ENCODE measurements around the gene CHEK1. TPM values are rescaled to one million over a fixed set of nuclear protein-coding genes. Genes with fewer than 3 reads are reported as not detected.
"Not testable (repeated sequence)": the region's sequence is repeated elsewhere in the genome, so short reads cannot be mapped to it uniquely, and the experiment has no call there.

CHEK1 gene
- 0.53 TPM for total RNA-seq

DNA sequence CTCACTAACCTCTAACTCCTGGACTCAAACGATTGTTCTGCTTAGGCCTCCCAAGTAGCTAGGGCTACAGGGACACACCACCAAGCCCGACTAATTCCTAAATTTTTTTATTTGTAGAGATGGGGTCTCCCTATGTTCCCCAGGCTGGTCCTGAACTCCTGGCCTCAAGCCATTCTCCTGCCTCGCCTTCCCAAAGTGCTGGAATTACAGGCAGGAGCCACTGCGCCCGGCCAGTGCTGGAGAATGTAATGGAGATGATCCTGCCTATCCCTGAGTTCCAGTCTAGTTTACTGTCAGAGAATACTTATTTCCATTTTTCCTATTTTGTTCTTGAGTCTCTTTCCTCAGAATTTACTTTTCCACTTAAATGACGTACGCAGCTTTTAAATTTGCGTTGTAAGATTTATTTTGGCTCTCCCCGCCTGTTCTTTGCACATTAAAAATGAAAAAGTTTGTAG is at the start of gene CHEK1:
Gene CHEK1, plus strand, starts transcription at position 408 of the 458 bp plus-strand sequence. CDS start 1,606 bp downstream, outside the sequence.
- no peak for ATAC-seq
- no peak for DNase-seq (ENCODE audit: low spot score)

DNA sequence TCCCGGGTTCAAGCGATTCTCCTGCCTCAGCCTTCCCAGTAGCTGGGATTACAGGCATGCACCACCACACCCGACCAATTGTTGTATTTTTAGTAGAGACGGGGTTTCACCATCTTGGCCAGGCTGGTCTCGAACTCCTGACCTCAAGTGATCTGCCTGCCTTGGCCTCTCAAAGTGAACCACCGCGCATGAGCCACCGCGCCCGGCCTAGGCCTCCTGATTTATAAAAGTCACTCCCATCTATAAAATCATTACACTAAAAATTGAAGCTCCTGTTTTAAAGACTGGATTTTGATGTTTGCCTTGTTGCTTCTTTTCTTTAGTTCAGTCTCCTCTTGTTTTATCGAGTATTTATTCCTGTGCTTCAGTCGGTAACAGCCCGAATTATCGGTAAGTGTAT is 47.8 kb upstream of the CHEK1 start:
- not testable (repeated sequence) for DNase-seq (ENCODE audit: low spot score); ATAC-seq

DNA sequence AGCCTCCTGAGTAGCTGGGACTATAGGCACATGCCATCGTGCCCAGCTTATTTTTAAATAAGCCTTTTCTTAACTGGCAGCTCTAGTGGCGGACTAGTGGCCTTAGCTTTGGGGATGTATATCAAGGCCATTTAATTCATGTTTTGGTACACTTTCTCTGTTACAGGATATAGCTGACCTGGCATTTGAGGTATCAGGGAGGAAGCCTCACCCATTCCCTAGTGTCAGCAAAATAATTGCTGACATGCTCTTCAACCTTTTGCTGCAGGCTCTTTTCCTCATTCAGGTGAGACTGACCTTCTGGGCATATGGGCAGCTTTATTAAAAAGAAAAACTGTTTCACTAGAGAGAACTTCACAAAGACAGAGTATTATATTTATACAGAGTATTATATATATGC is 46.2 kb upstream of the CHEK1 start:
- DNase-seq (ENCODE audit: low spot score) = no peak
- no peak for ATAC-seq

DNA sequence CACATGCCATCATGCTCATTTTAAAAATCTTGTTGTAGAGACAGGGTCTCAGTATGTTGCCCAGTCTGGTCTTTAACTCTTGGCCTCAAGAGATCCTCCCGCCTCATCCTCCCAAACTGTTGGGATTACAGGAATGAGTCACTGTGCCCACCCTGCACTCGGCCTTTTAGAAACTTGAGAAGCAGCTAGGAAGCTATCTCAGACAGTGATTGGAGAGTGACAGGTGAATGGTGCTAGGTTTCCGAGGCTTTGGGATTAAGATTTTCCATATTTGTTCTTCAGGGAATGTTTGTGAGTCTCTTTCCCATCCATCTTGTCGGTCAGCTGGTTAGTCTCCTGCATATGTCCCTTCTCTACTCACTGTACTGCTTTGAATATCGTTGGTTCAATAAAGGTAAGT is 45.2 kb upstream of the CHEK1 start:
- DNase-seq (ENCODE audit: low spot score) = no peak
- ATAC-seq = no peak

DNA sequence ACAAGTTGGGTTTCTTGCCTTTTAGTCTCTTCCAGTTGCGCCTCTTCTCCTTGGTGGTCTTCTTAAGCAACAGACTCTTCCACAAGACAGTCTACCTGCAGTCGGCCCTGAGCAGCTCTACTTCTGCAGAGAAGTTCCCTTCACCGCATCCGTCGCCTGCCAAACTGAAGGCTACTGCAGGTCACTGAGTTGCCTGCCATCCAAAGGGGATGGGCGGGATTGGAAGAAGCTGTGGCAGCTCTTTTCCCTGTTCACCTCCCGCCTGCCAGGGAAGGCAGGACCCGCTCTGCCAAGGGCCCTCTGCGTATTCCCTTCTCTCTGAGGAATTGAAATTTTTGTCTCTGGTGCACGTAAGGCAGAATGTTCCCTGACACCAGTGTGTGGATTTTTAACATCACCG is 41.5 kb upstream of the CHEK1 start:
- ATAC-seq (peak; percentile 39), DNase-seq (ENCODE audit: low spot score) (no peak)

DNA sequence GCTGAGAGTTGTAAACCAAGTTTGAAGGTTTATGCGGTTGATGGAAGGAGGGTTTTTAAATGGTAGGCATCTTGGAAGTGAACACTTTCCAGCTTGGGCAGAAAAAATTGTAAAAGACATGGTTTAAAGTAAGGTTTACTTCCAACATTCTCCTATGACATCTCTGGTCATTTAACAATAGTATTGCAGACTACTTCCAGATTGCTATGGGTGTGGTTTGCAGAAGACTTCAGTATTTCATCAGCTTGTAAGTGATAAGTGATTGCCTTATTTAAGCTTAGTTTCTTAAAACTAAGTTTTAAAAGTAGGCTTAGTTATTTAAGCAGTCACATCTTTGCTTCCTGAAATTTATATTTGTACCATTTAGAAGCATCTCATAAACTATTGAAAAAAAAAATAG is 39.5 kb upstream of the CHEK1 start:
- no peak for ATAC-seq
- no peak for DNase-seq (ENCODE audit: low spot score)

DNA sequence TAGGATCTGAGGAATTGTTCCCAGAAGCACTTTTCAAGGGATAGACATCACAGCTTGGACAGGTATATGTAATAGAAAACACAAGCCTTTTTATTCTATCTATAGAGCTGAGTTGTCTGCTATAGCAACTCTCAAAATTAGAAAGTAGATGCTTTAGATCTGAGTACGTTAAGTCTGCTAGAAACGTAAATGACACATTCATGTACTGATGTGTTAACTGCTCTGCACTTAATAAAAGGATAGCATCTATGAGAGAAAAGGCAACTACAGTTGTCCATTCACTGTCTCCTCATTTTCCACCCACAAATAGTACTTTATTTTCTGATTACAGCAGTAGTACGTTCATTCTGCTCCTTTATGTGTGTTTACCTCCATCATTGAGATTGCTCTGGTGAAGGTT is 38.3 kb upstream of the CHEK1 start:
- ATAC-seq (no peak), DNase-seq (ENCODE audit: low spot score) (no peak)

DNA sequence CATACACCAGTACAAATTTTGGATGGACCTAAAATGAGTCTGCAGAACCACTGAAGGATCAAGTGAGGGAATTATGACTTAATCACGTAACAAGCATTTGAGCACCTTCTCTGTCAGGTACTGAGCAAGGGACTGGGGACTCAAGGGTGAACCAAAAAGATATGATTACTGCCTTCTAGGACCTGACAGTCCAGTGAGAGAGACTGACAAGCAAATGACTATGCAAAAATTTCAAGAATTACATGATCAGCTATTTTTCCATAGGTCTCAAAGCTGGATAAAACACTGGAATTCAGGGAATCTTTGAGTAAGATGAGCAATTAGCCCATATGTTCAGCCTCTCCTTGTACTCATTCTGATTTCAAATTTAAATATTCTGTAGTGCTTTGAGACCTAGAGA is 37.5 kb upstream of the CHEK1 start:
- DNase-seq (ENCODE audit: low spot score) (no peak), ATAC-seq (no peak)

DNA sequence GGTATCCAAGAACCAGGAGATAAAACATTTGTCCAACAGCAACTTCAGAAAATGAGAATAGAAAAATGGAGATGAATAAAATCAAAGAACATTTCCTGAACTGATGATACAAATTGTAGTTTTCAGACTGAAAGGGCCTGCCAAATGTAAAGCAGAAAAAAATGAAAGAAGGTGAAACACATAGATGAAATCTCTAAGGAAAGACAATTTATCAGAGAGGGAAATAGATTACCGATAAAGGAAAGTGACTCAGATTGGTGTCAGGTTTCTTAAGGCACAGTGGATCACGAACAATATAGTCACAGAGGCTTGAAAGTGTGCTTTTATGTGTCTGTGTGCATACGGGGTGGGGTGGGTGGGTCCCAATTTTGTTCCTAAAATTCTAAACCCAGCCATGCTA is 36.5 kb upstream of the CHEK1 start:
- ATAC-seq = no peak
- DNase-seq (ENCODE audit: low spot score) = no peak

DNA sequence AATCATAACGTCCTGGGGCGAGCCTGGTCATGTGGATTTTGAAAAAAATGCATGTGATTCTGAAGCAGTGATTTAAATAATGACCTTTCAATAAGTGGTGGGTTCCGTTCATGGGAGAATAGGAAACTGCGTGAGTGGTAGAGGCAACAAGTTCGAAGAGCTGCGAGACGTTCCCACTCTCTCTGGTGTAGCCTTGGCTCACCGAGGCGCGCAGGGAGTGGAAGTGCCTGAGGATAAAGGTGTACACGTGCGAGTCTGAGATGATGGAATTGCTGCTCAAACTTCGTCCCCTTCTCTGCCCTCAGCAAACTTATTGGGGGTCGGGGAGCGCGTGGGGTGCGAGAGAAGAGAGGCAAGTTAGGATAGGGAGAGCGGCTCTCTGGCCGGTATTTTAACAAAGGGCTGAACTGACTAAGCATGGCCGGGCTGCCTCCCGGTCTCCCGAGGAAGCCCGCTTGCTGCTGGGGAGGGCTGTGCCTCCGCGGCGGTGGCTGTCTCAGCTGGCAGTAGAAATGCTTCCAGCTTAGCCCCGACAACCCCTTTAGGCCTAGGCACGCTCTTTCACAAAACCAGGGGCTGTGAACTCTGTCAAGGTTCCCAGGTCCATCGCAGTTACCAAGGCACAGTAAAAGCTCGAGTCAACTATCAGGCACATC is 33.2 kb upstream of the CHEK1 start:
- peak; percentile 49 for ATAC-seq

DNA sequence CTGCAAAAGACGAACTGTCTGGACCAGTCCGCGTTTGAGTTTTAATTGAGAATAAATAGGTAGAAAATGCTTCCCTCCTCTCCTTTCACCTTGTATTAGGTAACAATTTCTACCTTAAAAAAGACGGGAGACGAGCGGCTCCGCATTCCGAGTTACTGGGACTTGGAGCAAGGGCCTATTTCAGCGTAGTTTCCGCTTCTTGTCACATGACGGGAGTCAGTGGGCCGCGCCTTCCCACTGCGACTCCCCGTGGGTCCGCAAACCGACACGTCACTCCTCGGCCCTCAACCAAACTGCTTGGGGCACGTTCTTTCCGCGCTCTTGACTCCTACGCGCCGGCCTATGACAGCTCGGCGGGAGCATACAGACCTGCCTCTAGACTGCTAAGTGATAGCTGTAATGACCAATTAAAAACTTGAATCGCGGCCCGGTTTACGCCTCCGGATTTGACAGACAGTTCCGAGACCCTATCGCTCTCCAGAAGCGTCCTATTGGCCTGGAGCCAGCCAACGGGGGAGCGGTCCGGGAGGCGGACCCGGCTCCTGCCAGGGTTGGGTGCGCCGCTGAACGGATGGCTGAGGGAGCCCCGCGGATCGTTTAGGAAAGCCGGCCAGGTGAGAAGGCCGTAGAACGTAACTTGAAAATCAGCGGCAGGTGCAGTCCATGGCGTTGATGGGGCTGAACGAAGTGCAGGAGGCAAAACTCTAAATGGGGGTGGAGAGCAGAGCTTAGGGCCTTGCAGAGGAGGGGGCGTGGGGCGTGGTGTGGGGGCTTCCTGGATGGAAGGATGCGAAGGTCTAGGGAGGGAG is 32.5 kb upstream of the CHEK1 start, which contains the start of gene STT3A:
Gene STT3A, plus strand, starts transcription at position 548 of the 809 bp plus-strand sequence. CDS start 3,064 bp downstream, outside the sequence.
- DNase-seq (ENCODE audit: low spot score) (peak; percentile 100), ATAC-seq (peak; percentile 94)

More for the DNA sequence above, 33.2 kb upstream of the CHEK1 start:
- no peak for DNase-seq (ENCODE audit: low spot score)

DNA sequence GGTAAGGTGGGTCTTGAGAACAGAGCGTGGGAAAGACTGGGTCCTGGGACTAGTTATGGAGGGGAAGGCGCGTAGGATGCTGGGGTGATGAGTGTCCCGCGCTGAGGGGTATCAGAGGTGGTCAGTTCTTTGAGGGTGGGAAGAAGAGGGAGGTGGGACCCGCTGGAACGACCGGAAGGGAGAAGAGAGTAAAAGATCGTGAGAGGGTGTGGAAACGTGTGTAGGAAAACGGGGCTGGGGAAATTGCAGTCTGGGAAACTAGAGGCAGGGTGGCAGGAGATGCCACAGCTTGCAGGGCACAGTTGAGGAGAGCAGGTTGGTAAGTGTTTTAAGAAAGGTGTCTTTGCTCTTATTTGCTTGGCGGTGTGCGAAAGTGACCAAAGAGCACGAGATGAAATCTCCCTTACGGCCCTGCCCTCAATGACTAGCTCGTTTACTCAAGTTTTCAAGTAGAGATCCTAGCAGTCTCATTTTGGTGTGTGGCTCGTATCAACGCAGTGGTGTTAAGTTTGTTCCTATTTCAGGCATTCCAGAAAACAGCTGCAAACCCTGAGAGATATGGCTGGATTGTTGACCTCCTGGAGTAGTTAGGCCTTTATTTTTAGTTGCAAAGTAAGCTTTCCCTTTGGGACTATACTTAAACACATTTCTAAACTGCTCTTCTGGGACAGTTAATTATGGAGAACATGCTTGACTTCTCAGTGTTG is 31.7 kb upstream of the CHEK1 start:
- peak; percentile 44 for DNase-seq (ENCODE audit: low spot score)
- ATAC-seq = peak; percentile 7

DNA sequence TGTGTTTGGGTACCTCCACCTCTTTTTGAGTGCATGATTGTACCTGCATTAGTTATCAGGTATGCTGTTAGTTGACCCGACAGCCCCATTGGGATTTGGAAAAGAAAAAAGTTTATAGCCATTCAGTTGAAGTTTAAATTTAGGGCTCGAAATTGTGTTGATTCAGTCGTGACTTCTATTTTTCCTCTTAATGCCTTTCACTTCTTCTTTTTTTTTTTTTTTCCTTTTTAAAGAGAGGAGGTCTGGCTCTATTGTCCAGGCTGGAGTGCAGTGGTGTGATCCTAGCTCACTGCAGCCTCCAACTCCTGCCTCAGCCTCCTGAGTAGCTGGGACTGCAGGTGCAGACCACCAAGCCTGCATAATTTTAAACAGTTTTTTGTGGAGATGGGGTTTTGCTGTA is 30.0 kb upstream of the CHEK1 start:
- ATAC-seq = no peak
- no peak for DNase-seq (ENCODE audit: low spot score)

DNA sequence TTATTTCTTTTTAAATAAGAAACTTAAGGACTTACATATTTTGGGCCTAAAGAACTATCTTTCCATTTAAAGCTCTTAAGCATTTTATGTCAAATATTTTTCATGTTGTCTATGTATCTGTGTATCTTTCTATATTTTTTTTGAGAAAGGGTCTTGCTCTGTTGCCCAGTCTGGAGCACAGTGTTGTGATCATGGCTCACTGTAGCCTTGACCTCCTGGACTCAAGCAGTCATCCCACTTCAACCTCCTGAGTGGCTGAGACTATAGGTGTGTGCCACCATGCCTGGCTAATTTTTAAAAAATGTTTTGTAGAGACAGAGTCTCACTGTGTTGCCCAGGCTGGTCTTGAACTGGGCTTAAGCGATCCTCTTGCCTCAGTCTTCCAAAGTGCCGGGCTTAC is 24.3 kb upstream of the CHEK1 start:
- DNase-seq (ENCODE audit: low spot score) = no peak
- no peak for ATAC-seq

DNA sequence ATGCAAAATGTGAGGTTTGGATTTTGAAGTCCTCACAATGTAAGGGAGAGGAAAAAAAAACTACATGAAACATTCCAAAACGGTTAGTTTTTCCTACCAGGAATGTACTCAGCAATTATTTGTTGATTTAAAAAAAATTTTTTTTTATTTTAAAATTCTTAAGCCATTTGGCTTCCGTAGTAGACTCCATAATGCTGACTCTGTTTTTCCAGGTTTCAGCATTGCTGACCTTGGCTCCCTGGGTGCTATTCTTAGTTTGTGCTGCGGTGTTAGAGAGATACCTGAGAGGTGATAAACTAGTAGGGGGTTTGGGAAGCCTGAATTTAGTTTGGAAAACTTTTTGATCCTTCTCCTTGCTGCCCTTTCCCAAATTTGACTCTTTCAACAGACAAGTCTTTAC is 21.8 kb upstream of the CHEK1 start:
- no peak for ATAC-seq
- DNase-seq (ENCODE audit: low spot score) = no peak

DNA sequence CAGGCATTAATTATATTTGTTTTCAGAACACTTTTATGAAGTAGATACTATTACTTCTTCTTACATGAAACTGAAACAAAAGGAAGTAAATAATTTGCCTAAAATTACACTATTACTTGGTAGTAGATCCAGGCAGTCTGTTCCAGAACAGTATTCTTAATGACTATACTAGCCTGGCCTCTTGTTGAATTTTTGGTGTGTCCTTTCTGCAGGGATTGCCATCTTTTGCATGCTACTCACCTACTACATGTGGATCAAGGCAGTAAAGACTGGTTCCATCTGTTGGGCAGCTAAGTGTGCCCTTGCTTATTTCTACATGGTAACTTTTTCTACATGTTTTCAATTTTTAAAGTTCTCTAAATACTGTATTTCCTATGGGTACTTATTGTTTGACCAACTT is 19.5 kb upstream of the CHEK1 start:
- ATAC-seq (no peak), DNase-seq (ENCODE audit: low spot score) (no peak)

DNA sequence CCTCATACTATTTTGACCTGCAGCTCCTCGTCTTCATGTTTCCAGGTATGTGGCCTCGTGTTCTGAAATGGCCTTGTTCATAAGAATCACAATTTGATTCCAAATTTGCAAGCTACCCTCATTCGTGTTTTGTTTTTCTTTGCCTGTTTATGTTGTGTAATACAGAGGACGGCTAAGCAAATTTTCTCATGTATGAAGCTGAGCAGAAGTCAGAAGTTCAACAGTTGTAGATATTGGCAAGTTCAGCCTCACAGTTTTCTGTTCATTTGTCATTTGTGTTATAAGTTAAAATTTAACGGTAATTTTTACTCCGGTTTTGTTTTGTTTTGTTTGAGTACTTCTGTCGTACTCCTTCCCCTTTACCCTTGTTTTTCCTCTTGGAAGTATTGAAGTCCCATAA is 15.4 kb upstream of the CHEK1 start:
- ATAC-seq (peak; percentile 57), DNase-seq (ENCODE audit: low spot score) (no peak)

DNA sequence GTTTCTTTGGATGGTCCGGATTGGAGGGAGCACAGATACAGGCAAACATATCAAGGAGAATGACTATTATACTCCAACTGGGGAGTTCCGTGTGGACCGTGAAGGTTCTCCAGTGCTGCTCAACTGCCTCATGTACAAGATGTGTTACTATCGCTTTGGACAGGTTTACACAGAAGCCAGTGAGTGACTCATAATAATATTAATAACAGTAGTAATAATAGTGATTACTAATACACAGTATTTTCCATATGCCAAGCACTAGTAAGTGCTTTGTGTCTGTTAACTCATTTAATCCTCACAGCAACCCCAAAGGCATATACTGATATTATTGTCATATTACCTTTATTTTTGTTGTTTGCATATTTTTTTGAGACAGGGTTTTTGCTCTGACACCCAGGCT is 6.6 kb upstream of the CHEK1 start:
- ATAC-seq (no peak), DNase-seq (ENCODE audit: low spot score) (no peak)

DNA sequence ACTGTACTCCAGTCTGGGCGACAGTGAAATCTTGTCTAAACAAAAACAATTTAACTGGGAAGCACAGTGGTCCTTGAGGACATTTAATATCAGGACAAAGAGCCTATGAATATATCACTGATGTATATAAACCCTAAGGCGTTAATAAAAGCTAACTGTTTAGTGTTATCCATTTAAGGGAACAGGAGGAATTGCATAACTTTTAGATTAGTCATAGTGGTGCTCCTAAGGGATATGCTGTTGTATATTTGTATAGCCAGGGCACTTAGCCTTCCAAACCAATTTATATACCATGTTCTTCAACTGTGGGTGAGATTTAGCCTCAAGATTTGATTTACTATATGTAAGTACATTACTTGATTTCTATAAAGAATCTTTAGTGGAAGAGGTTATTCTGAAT is 3.0 kb upstream of the CHEK1 start:
- ATAC-seq = no peak
- no peak for DNase-seq (ENCODE audit: low spot score)

DNA sequence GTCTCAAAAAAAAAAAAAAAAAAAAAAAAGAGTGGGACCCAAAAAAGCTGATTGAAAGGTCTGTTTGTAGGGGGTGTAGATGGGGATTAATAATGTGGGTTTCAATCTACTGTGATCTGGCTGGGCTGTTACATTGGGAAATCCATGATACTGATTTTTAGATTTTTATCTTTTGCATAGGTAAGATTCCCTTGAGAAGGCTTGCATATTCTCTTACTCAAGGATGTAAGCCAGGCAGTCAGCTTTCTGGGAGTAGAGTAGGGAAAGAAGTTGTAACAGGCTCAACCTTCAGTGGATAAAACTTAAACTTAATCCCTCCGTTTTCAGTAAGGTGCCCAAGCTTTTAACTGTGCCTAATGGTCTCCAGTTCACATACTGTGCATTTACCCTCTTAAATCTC is 1.9 kb upstream of the CHEK1 start:
- DNase-seq (ENCODE audit: low spot score) (no peak), ATAC-seq (no peak)

DNA sequence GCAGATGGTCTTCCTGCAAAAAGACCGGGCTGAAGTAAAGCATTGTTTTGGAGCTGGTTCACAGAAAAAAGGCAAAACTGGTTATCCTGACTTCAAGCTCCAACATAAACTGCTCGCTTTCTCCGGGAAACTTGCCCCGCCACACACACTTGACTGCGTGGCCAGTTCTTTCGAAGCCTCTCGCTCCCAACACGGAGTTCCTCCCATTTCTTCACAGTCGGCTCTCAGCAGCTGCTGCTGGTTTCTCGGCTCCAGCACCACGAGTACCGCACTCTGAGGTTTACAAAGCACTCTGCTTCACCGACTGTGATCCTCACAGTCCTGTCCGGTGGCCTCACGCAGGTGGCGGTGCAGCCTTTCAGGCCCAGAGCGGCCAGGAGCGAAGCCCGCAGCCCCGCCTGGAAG is 264 bp downstream of the CHEK1 start:
- DNase-seq (ENCODE audit: low spot score) (no peak), ATAC-seq (peak; percentile 66)

Data from left lobe of liver (tissue), 2 donors.